ENCODE data around the gene MORN3. TPM values are rescaled to one million over a fixed set of nuclear protein-coding genes. Genes with fewer than 3 reads are reported as not detected.

The MORN3 gene
- total and polyA plus RNA-seq, 2 of the 8 experiments (the other 6 are each of a cell fraction or from before 2014, with no cell fraction given), result 0.39 to 0.93 TPM

GRCh38 chr12:121678716-121679300, 9.4 kb upstream of the MORN3 start (continued):
- TF ChIP-seq CHD7 (IDR thresholded peaks at IDR 0.05; ENCODE audit: insufficient replicate concordance, low read length), result no peak
- TF ChIP-seq, protein P1, sequence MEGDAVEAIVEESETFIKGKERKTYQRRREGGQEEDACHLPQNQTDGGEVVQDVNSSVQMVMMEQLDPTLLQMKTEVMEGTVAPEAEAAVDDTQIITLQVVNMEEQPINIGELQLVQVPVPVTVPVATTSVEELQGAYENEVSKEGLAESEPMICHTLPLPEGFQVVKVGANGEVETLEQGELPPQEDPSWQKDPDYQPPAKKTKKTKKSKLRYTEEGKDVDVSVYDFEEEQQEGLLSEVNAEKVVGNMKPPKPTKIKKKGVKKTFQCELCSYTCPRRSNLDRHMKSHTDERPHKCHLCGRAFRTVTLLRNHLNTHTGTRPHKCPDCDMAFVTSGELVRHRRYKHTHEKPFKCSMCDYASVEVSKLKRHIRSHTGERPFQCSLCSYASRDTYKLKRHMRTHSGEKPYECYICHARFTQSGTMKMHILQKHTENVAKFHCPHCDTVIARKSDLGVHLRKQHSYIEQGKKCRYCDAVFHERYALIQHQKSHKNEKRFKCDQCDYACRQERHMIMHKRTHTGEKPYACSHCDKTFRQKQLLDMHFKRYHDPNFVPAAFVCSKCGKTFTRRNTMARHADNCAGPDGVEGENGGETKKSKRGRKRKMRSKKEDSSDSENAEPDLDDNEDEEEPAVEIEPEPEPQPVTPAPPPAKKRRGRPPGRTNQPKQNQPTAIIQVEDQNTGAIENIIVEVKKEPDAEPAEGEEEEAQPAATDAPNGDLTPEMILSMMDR (IDR thresholded peaks at IDR 0.05; ENCODE audit: control extremely low read depth in 1 of 3, insufficient read depth in 1 of 3, low read depth in 1 of 3, low read length in 3 of 3), result no peak

All from H1 (cell line).